GM08714 (cell line): ENCODE data around the gene ST3GAL4.

Source experiments
- H3K4me3 ChIP-seq: fragments of 200-500 bp; sonication (Bioruptor generic); 2 replicates; pipeline ENCODE4 v1.5.1; 2014; ENCODE audit warnings: mild to moderate bottlenecking, low read length, inconsistent platforms
- ZNF274 ChIP-seq: IDR thresholded peaks from 2 replicates; pipeline ENCODE4 v1.6.1; 2012; ENCODE audit warnings: mild to moderate bottlenecking, low read depth, low read length

The ST3GAL4 gene

DNA sequence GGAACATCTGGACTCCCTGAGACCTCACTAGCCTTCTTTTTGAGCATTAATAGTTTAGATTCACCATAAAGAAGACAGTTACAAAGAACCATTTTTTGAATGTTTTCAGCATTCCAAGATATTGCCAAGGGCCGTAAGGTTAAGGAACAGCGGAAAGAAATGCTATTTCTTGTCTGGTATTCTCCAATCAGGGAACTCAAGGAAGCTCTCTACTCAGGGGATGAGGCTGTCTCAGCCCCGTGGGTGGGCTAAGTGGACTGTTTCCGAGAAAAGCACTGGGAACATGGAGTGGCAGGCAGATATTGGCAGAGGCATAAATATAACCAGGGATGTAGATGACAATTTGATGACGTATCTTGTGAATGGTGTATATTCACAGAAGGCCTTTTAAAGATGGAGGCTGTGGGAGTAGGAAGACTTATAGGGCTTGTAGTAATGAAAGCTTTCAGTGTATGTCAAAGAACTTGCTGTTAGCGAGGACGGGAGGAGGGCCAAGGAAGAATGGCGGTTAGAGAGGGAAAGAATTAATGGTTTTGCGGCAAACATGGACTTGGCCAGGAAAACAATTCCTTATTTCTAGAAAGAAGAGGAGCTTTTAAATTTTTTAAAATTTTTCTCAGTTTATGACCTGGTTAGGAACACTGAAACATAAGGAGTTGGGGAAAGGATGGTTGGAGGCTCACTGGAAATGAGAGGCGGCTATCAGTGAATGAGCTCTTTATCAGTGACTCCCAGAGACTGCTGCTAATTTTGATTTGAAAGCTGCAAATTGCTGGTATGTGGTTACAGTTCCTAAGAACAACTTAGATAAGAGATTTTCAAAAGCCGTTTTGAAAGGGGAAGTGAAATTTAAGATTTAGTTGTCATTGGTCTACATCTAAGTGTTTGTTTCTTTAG lies 64.6 kb downstream of the ST3GAL4 start:
- no peak for TF ChIP-seq ZNF274
- peak overlapping the region; percentile 19; the same call in 1 of the 2 replicates for H3K4me3 ChIP-seq

DNA sequence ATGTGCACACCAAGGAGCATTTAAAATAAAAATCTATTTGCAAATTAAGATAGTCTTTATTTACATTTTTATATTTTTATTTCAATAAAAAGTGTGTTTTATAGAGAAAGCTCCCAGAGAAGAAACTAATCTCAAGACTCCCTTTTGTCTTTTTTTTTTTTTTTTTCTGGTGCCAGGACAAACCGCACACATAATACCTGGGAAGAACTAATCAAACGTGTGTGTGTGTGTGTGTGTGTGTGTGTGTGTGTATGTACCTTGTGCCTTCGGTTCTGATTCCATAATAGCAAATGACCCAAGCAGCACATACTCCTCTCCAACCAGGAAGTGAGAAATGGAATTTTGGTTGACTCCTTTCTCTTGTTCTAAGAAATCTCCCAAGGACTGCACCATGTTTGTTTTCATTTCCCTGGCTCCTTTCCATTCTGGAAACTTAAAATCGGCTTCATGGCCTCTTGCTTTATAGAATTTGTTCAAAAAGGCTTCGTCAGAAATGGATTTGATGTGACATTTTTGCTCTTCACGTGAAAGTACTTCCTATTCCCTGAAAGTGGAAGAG lies 65.3 kb downstream of the ST3GAL4 start:
- TF ChIP-seq ZNF274 = no peak
- H3K4me3 ChIP-seq = no peak overlapping the region

DNA sequence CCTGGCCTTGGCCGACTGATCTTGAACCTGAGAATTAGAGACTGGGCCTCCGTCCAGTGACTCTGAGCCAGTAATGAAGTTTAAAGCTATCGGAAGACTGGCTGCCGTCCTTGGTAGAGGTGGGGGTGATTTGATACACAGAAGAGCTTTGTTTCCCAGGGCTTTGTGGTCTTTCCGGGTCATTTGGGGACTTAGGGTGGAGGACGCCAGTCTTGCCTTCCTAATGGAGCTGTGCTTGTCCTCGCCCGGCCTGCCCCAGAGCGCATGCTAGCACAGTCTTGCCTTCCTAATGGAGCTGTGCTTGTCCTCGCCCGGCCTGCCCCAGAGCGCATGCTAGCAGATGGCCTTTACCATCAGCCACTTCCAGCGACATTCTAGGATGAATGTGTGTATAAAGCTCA lies 65.8 kb downstream of the ST3GAL4 start:
- TF ChIP-seq ZNF274 = no peak
- H3K4me3 ChIP-seq = no peak overlapping the region

DNA sequence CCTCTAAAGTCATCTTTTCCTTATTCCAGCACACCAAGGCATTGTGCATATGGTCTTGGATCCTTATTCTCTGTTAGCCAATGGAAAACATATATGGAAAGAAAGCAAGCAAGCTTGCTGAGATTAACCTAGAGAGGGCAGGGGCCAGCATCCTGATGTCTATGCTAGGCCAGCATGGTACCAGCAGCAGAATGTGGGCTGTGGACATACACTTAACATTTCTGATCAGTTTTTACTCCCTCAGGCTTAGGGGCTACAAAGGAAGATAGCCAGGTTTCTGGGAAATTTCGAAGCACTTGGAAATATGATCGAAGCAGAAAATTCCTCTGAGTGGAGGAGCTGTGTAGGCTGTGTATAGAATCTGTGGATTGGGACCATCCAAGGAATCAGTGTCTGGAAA lies 67.0 kb downstream of the ST3GAL4 start:
- H3K4me3 ChIP-seq = no peak overlapping the region
- TF ChIP-seq ZNF274 = no peak

DNA sequence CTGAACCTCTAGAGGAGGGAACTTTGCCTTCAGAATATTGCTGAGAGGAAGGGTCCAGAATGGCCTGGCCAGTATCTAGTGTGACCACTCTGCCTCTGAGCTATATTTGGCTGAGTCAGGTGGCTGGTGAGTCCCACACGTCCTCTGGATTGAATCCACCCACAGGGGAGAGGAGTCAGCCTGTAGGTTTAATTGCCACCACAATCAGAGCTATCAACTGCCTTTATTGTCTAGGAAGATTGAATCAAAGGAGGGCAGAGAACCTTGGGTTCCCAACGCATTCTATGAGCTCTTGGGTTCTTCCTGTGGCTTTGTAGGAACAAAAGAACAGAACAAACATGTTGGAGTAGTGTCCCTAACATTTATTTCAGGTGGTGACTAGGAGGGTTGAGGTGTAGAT lies 67.7 kb downstream of the ST3GAL4 start:
- H3K4me3 ChIP-seq = no peak overlapping the region
- no peak for TF ChIP-seq ZNF274

DNA sequence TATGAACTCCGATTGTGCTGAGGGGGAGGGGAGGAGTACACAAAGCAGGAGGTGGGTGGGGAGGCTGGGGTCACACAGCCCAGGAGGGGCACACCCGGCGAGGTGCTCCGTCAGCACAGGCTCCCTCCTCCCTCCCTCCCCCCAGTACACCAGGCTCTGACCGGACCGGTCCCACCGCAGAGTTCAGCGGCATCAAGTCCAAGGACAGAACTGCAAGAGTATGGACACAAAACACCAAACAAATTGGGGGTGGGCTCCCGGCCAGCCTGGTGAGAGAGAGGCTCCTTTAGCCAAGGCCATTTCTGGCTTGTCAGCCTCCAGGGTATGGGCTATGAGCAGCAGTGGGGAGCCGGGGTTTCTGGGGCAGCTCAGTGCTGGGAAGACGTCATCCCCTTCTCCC lies 68.3 kb downstream of the ST3GAL4 start:
- H3K4me3 ChIP-seq = no peak overlapping the region
- TF ChIP-seq ZNF274 = no peak

DNA sequence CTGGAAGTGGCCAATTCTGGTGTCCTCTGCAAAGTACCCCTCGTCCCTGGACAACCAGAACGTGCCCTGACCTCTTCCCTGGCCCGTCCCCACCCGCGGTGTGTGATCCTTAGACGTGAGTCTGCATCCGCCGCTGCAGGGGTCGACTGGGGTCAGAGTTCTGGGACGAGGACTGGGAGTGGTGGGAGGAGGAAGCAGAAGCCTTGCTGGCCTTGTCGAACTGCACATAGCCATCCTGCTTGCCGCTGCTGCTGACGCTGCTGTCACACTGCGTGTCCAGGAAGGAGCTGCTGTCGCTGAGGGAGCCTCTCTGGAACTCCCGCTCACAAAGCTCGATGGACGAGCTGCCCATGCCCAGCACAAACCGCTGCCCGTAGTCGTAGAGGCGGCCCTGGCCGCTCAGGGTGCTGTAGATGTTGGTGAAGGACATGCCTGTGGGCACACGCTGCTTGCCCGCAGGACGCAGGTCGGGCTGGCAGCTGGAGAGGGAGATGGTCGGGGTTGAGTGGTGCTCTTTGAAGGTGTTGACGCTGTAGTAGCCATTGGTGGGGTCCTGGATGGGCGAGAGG lies 69.1 kb downstream of the ST3GAL4 start:
- H3K4me3 ChIP-seq = no peak overlapping the region
- no peak for TF ChIP-seq ZNF274

DNA sequence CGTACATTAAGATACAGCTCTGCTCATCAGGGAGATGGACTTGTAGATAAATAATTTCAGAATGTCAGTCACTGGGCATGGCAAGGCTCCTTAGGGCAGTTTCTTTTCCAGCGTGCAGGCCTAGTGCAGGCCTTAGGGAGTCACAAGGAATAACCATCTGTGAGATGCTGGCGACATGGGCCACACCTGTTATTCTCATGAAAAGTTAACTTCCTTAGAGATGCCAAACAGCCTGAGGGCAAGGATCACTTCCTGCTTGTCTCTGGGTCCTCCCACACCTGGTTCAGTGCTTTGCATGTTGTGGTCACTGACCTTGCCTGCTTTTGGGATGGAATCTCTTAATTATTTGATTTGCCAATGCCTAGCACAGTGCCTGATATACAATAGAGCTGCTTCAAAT lies 70.6 kb downstream of the ST3GAL4 start:
- TF ChIP-seq ZNF274 = no peak
- H3K4me3 ChIP-seq = no peak overlapping the region

DNA sequence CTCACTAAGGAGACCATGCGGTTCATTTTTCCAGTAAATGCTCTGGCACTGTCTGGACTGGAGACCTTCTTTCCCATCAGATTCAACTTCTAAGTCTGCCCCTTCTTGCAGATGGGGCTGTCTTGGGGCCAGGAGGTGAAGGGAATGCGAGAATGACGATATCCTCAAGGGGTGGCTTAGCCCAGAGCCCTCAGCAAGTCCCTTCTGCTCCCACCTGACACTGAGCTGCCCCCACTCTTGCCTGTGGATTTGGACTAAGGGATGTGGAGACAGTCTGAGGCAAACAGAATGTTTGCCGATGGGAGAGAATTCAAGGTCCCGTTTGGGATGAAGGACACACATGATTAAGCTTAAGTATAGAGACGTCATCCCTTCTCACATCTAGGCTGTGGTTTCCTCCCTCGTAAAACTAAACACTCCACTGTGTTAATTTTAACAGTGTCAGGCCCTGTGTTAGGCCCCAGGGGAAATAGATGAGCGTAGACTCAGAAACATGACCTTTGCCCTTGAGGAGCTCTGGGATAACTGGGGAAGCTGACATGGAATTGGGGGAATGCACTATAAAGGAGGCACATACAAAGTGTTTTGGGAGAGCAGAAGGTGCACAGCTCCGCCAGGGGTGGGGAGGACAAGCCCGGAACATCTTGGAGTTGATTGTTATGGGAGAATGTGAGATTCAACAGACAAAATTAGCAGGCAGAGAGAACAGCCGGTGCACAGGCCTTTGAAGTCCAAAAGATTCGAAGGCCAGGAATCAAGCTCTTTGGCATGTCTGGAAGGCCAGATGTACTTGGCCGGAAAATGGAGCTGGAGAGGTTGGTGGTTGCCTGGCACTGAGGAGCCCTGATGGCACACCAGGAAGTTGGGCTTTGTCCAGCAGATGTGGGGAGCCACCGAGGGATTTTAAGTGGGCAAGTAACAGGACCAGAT lies 71.6 kb downstream of the ST3GAL4 start:
- TF ChIP-seq ZNF274 = no peak
- no peak overlapping the region for H3K4me3 ChIP-seq

DNA sequence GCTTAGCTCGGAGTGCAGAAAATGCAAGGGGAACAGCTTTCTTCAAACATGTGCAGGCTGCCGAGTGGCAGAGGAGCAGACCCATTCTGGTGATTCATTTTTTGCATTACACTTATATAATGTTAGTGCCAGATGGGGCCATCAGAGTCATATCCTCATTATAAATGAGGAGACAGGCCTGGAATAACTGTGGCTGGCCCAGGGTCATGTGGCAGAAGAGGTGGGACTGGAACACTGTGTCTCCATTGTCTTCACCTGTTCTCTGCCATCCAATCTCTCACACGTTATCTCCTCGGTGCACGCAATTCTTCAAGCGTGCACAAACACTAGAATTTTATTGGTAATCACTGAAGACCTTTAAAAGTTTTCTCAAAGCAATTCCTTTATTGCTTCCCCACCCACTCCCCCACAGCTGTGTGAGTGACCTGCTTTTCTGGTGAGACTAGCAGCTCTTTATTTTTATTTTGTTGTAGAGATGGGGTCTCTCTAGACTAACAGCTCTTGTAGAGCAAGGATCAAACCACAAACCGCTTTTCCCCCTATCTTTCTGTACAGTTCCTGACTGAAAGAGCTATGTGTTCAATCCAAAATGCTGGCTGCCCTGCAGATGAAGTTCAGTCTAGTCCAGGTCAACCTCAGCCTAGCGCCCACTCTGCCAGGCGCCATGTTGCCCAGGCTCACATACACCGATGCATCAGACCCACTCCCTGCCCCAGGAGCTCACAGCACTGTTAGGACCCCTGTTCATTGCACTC lies 75.3 kb downstream of the ST3GAL4 start:
- no peak for TF ChIP-seq ZNF274
- H3K4me3 ChIP-seq = no peak overlapping the region

DNA sequence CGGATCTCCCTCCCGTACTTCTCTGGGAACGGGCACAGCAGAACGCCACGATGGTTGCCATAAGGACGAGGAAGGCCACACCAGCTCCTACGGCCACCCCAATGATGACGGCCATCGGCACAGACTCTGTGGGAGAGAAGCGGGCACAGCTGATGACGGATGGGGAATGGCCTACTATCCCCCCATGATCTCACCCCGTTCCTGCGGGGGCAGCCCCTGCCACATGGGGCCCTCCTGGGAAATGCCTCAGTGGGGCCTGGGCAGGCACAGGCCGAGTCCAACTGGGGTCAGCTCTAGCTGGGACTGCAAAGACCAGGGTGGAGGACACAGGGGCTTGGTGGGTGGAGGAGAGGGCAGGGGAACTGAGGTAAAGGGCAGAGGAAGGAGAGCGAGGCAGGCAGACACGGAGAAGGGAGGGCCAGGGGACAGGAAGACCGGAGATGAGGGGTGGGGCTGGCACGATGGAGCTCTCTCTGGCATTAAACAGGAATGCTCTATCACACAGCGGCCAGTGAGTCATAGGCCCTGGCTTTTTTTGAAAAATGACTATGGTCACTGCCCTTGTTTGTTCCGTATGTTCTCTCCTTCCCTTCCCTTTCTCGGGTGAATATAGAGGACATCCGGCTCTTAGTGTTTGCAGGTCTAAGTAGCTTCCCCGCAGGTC lies 76.0 kb downstream of the ST3GAL4 start:
- H3K4me3 ChIP-seq = no peak overlapping the region
- no peak for TF ChIP-seq ZNF274

DNA sequence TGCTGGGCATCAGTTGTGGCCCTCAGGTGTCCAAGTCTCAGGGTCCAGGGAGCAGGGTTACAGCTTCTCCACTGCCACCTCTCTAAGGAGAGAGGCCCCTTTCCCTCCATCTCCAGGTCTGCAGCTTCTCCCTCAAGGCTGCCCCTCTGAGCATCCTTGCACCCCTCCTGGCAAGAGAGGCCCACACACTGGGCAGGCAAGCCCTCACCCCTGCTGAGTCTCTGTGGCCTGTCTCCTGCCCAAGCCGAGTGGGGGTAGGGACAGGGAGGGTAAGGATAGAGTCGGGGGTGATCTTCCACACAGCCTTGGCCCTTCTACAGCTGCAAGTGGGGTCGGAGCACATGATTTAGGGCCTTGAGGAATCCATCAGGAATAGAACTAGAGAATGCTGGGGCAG lies 76.6 kb downstream of the ST3GAL4 start:
- TF ChIP-seq ZNF274 = no peak

DNA sequence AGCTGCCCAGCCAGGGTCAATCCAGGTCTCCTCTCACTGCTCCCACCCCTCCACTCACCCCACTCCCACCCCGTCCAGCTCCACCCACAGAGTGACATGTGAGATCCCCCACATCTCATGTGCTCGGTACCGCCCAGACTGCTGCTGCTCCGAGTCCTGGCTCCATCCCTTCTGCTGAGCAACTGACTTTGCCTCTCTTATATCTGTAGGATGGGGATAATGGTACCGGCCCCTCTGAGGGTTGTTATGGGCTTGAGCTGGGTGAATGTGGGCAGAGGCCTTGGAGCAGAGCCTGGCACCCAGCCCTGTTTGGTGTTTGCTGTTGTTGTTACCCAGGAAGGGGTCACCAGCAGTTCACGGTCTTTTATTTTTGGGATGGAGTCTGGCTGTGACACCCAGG lies 77.0 kb downstream of the ST3GAL4 start:
- H3K4me3 ChIP-seq = no peak overlapping the region

More for the DNA sequence above, 76.6 kb downstream of the ST3GAL4 start:
- no peak overlapping the region for H3K4me3 ChIP-seq

More for the DNA sequence above, 77.0 kb downstream of the ST3GAL4 start:
- no peak for TF ChIP-seq ZNF274
